GM18526 (cell line): ENCODE data around the gene BCAR3.

Experiments used
- POLR2A ChIP-seq: IDR thresholded peaks from 3 replicates; pipeline ENCODE4 v1.6.1; 2011; ENCODE audit not compliant: insufficient read length; ENCODE audit errors: extremely low read depth

Gene BCAR3

DNA sequence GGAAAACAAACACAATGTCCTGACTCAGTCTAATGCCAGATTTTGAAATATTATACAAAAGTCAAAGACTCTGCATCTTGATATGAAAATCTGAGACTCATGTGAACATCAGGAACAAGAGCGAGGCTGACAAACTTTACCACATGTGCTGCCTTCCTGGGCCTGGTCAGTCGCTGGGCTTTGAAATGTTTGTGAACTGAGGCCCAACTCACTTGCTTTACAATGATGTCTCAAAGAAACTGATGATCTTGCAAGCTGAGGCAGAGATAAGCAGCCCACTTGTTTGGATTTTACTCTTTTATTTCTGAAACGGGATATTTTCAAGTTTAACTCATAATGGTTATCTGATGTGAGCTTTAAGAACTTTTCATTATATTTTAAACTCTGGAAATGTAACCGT lies 2.1 kb downstream of the BCAR3 start:
- TF ChIP-seq POLR2A = no peak

DNA sequence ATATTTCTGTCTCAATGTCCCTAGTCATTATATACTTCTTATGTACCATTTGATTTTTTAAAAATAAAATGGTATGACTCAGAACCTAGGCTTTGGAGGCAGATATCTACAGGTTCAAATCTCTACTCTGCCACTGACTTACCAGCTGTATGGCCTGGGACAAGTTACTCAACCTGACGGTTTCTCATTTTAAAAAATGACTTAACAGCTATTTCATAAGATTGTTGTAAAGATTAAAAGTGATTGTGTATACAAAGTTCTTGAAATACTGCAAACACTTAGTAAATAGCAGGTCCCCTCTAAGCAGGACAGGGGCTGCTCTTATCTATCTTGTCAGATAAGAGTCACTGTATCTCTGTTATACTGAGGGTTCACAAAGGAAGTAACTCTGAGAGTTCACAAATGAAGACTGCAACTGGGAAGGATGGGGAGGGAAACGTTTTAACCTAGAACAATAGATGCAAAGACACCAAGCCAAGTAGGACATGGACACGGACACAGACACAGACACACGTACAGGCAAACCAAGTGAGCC lies 2.6 kb downstream of the BCAR3 start:
- no peak for TF ChIP-seq POLR2A

DNA sequence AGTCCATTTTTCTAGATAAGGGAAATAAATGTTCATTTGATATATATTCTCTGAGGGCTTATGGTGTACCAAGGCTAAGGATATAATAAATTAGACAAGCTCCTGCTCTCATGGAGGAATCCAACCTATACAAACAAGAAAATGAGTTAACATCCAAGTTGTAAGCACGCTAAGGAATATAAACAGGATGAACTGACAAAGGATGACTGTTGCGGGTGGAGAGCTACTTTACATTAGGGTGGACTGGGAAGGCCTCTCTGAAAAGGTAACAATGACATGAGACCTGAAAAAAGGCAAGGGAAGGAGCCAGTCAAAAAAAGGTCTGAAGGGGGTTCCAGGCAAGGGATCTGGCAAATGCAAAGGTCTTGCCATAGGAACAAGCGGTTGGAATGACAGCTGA lies 3.1 kb downstream of the BCAR3 start:
- no peak for TF ChIP-seq POLR2A

DNA sequence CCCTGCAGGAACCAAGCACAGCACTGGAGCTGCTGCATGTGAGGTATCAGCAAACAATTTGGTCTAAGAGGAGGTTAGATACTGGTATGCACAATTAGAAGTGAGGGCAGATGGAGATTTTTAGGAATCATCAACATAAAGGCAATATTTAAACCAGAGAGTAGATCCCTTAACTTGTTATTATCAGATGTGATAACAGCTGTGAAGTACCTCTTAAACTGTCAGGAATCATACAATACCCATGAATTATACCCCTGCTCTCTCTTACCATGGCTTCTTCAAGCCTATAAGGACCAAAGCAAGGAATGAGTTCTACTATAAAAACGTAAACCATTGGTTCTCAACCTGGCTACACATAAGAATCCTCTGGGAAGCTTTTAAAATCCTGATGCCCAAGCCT lies 3.9 kb downstream of the BCAR3 start:
- TF ChIP-seq POLR2A = no peak

DNA sequence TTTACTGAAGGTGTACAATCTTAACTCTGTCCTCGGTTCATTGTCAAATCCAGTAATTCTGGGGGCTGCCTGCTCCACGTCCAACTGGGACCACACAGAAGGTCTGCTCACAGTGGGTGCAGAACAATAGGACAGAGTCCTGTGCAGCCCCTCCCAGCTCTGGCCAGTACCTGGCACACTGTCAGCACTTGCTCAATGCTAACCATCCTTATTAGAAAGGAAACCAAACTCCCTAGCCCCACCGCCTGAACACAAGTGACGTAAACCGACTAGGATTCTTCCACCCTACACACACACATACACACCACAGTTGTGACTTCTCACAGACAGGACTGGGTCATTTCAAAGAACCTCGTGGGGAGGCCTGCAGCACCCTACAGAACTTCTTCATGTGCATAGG lies 5.2 kb downstream of the BCAR3 start:
- no peak for TF ChIP-seq POLR2A

DNA sequence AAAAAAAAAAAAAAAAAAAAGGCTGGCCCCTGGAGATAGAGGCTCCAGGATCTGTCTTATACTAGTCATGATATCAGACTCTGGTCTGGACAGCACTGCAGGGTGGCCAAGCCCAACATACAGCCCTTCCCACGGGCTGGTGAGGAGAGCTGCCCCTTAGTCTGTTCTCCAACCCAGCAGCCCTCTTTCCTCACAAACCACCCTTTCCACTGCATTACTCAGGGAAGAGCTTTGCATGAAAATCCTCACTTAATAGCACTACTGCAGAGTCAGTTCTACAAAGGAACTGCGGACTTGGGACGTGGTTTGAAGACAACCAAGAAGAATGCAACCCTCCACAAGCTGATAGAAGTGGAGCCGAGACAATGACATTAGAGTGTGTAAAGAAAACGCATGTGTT lies 5.7 kb downstream of the BCAR3 start:
- no peak for TF ChIP-seq POLR2A

DNA sequence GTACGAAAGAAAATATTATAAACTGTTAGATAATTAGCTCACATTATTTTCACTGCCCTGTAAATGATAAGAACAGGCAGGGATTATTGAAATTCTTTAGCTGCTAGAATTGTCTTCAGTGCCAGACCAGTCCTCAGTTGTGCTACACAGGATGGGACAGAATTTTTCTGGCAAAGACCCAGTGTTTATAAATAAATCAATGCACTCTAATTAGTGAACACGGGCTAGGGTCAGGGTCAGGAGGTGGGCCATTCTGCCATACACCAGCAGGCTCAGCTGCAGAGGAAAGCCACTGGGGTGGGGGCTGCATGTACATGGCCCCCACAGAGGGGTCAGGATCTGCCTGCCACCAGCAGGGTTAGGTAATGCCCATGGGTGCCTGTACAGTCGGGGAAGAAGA lies 6.4 kb downstream of the BCAR3 start:
- TF ChIP-seq POLR2A = no peak

DNA sequence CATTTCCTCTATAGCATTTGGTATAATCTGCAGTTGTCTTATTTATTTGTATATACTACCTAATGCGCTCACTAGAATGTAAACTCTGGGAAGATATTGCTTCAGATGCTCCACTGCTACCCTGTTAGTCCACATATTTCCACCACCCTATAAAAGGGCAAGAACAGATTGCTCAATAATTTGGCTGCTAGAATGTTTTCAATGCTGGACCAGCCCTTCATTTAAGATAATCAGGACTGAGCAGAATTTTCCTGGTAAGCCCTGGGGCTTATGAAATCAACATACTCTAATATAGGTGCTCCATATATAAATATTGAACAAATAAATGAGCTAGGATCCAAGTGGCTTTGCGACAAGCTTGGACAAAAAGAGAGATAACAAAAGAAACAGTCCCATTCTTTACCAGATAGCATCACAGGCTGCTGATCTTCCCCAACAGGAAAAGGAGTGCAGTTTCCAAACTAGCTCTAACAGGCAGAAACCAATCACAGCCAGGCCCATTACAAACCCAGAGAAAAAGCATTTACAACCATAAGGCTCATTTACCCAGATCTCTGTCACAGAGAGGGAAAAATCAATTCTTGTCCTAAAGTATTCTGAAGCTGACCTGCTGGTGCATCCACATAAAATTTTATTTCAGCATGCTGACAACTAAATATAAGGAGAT lies 8.3 kb downstream of the BCAR3 start:
- no peak for TF ChIP-seq POLR2A

DNA sequence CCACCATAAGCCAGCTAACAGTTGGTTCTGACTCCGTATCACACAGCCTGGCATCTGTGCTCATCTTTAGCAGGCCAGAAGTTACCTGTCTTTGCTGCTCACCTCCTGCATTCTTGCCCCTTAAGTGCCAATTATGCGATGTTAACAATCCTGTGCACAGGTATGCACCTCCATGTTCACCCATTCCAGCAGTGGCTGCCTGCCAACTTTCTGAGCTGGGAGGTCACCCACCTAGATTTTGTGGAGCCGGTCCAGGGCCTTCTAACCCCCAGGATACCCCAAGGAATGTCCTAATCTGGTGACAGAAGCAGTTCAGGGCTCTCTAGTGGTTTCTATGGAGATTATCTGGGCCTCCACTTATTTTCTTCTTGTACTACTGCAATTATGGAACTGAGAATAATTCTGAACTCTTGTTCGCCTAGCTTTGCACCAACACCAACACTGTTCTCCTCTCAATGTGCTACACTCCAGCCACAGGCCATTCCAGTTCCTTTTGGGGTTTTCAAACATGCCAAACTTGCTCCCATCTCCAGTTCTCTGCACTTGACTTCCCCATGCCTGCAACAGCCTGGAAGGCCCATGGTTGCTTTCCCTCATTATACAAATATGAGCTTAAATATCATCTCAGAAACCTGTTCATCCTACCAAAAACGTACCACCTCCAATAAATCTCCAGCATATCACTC lies 9.0 kb downstream of the BCAR3 start:
- no peak for TF ChIP-seq POLR2A

DNA sequence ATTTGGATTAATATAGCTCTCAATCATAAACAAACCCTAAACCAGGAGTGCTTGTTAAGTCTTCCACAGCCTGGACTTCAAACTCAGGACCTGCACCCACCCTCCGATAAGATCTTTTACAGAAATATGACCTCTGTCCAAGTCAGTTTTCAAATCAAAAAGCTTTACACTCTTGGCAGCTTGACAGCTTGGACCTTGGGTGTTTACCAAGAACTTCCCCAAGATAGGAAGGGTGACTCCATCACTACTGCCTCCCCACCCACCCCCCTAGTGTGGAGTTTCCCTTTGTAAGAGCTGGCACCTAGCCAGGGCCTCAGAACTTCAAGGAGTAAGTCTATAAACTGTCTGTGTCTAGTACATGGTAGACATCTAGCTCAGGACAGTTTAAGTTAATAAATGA lies 9.6 kb downstream of the BCAR3 start:
- TF ChIP-seq POLR2A = no peak

DNA sequence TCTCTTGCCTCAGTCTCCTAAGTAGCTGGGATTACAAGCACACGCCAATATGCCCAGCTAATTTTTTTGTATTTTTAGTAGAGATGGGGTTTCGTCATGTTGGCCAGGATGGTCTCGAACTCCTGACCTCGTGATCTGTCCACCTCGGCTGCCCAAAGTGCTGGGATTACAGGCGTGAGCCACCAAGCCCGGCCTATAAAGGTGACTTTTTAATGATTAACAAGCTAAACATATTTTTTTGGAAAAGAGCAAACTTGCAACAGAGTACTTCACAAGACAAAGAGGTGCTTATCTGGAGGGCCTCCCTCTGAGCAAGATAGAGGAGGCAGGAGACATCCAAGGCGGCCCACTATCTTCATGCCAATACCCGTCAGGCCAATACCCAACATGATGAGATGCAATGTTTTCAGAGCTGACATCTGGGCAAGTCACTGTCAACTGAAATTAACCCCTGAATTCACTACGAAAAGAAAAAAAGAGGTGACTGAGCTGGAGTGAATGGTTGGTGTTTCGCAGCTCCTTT lies 10.5 kb downstream of the BCAR3 start:
- TF ChIP-seq POLR2A = no peak

DNA sequence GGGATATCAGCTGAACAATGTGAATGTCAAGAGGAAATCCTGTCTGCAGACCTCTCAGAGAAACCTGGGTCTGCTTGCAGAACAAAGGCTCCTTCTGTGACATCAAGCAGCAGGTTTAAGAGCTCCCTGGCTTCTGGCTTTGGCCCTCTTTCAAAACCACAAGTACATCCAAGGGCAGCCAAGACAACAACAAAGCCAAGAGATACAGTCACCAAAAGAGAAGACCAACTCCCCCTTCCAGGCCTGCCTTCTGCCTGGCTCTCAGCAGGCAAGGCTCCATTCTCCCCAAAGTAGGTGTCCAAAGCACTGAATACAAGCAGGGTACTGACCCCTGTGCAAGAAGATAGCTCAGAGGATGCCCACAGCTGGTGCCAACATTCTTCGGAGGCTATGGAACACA lies 11.5 kb downstream of the BCAR3 start:
- no peak for TF ChIP-seq POLR2A

DNA sequence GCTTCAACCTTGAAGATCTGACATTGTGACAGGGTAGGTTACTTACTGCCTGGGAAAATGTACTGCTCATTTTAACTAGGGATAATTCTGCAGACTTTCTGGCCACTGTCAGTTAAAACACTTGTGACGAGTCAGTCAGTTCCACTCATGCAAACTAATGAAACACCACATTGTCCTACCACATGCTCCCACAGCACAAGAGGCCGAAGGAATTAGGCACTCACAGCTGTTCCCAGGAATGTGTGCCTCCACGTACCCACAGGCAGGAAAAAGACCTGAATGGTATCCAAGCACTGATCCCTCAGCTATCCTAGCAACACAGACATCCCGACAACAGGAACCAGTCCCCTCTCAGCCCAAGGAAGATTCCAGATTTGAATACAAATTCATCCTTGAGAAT lies 12.3 kb downstream of the BCAR3 start:
- no peak for TF ChIP-seq POLR2A

DNA sequence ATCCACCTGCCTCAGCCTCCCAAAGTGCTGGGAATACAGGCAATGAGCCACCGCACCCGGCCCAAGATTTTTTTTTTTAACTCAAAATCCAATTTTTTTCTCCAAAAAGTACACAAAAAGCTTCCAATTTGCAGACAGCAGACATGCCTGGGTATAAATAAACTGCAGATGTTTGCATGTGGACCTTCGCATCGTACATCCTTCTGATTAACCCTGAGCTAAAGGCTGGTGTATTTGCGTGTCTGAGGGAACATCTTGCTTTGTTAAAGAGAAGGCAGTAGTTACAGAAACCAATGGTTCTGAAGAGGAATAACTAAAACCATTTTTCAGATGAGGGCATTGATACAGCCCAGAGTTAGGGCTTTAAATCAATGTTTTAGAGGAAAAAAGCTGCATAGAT lies 12.7 kb downstream of the BCAR3 start:
- no peak for TF ChIP-seq POLR2A

DNA sequence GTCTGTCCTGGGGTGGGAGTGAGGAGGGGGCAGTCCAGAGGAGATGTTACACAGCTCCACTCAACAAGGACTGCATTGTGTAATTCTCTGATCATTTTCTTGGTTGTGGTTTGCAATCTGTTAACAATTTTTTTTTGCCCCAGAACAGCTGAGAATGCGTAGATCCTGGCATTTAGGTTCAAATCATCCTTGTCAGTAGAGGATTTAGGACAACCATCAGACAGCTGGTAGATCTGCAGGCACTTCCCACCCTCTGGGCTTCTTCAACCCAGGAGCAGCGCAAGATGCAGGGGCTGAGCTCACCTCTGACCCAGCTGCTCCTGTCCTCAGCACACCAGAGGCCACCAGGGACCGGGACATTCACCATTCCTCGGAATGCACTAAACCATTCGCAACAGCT lies 13.5 kb downstream of the BCAR3 start:
- no peak for TF ChIP-seq POLR2A

DNA sequence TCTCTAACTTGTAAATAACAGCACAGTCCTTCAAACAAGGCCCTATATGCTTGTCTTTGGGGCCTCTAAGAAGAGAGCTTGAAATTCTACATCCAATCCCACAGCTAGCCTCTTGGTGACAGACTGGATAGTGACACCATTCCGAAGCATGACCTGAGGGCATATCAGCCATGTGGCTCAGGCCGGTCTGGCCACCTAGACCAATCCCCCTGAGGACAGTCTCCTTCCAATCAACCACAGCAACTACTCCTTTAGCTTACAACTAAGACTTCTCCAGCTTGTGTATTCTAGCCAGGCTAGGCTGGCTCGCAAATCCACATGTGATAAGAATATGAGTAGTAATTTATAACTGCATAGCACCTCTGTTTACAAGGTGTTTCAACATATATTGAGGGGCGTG lies 14.0 kb downstream of the BCAR3 start:
- TF ChIP-seq POLR2A = no peak

DNA sequence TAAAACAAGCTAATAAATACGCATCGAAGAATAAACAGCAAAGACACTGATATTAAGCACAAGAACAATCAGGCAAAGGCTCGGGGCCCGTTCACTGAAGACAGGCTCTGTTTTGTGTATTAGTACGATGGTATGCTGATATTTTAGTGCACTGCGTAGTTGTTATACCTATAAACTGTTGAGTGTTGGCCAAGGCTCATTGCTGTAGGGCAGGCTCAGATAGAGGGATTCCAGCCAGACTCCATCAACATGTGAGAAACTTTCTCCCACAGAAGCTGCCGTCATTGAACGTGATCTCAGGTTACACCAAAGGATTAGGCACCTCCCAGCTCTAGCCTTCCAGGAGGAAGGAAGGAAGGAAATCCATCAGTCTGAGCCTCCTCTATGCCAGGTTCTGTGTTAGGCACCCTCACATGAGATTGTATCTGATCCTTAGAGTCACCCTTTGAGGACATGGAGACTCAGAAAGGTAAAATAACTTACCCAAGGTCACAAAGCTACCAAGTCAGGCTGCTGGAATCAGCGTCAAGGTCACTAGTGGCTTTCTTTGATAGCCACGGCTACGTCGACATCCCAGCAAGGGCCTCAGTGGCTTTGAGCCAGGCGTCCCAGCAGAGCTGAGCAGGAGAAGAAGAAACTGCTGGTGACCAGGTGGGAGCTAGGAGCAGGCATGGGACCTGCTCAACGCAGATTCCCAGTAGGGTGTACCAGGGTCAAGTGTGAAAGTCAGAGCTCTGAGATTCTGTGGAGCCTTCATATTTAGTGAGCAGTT lies 14.8 kb downstream of the BCAR3 start:
- TF ChIP-seq POLR2A = no peak

DNA sequence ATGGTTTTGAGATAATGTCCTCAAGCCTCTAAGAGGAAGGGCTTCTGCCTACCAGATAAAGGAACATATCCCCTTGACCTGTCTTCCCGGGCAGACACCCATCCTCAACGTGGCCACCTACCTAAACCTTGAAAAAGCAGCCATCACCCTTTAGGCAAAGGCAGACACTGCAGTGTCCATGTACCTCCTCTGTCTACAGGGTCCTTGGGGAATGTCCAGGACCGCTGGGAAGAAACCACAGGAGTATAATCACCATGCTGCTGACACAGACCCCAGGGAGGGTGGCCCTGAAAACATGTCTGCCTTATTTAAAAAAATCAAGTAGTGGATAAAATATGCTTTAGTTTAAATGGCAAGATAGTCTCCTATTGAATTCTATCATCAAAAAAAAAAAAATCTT lies 16.6 kb downstream of the BCAR3 start:
- TF ChIP-seq POLR2A = no peak
